Liver (tissue), 9 donors: Measurements from ENCODE around the gene KCNE3. TPM values are rescaled to one million over a fixed set of nuclear protein-coding genes. Genes with fewer than 3 reads are reported as not detected.

Experiments used
- DNase-seq: peaks from one replicate; pipeline ENCODE4 v3.0.0-alpha.2; 2017; ENCODE audit warnings: low spot score
- H3K27ac ChIP-seq, 2 donors: one replicate each; pipeline ENCODE4 v1.7.0; 2013; ENCODE audit warnings: inconsistent platforms in 2 of 2, low read length in 2 of 2, control low read depth in 1 of 2, low read depth in 1 of 2, mild to moderate bottlenecking in 1 of 2
- H3K27me3 ChIP-seq, 4 donors: one replicate each; pipeline versions ENCODE4 v1.6.1 to v1.7.0; 2013; ENCODE audit warnings: low read length in 3 of 4, inconsistent platforms in 1 of 4, mild to moderate bottlenecking in 1 of 4, moderate library complexity in 1 of 4; ENCODE audit not compliant: control insufficient read depth in 4 of 4, insufficient read depth in 4 of 4
- H3K36me3 ChIP-seq, 4 donors: one replicate each; pipeline versions ENCODE4 v1.6.1 to v1.7.0; 2013; ENCODE audit warnings: low read length in 3 of 4, mild to moderate bottlenecking in 3 of 4, low read depth in 1 of 4, moderate library complexity in 1 of 4; ENCODE audit not compliant: control insufficient read depth in 4 of 4, insufficient read depth in 3 of 4
- H3K4me1 ChIP-seq, 4 donors: one replicate each; pipeline versions ENCODE4 v1.6.1 to v1.7.0; 2013; ENCODE audit warnings: low read length in 3 of 4, mild to moderate bottlenecking in 3 of 4, moderate library complexity in 1 of 4; ENCODE audit not compliant: control insufficient read depth in 4 of 4, insufficient read depth in 4 of 4
- H3K4me3 ChIP-seq, 3 donors: one replicate each; pipeline versions ENCODE4 v1.6.1 to v1.7.0; 2013; ENCODE audit warnings: low read length in 3 of 3, control low read depth in 1 of 3, low read depth in 1 of 3, mild to moderate bottlenecking in 1 of 3
- H3K9ac ChIP-seq, 2 donors: one replicate each; pipeline ENCODE4 v1.7.0; 2013; ENCODE audit warnings: low read length in 2 of 2, mild to moderate bottlenecking in 2 of 2, moderate library complexity in 2 of 2, control low read depth in 1 of 2, low read depth in 1 of 2
- H3K9me3 ChIP-seq, 4 donors: one replicate each; pipeline versions ENCODE4 v1.6.1 to v1.7.0; 2013; ENCODE audit warnings: low read length in 3 of 4; ENCODE audit not compliant: control insufficient read depth in 4 of 4
- EGR1 ChIP-seq, 2 donors: IDR thresholded peaks; 2 replicates each; pipeline ENCODE4 v1.6.1; 2016 to 2018; ENCODE audit warnings: antibody characterized with exemption in 2 of 2, low read depth in 2 of 2
- FOXA1 ChIP-seq: IDR thresholded peaks from 2 replicates; pipeline ENCODE4 v1.6.1; 2016; ENCODE audit warnings: antibody characterized with exemption
- FOXA2 ChIP-seq: IDR thresholded peaks from 2 replicates; pipeline ENCODE4 v1.6.1; 2016; ENCODE audit warnings: antibody characterized with exemption
- GABPA ChIP-seq, 2 donors: IDR thresholded peaks in 1 of 2; conservative IDR thresholded peaks in 1 of 2; 2 replicates each; pipeline ENCODE4 v1.6.1; 2016; ENCODE audit warnings: antibody characterized with exemption in 2 of 2, mild to moderate bottlenecking in 1 of 2, moderate library complexity in 1 of 2
- HNF4A ChIP-seq, 2 donors: conservative IDR thresholded peaks; 2 replicates each; pipeline ENCODE4 v1.6.1; 2016; ENCODE audit warnings: antibody characterized with exemption in 2 of 2, mild to moderate bottlenecking in 2 of 2
- HNF4G ChIP-seq: IDR thresholded peaks from 2 replicates; pipeline ENCODE4 v1.6.1; 2016; ENCODE audit warnings: antibody characterized with exemption
- JUND ChIP-seq, 2 donors: IDR thresholded peaks; 2 replicates each; pipeline ENCODE4 v1.6.1; 2016; ENCODE audit warnings: antibody characterized with exemption in 2 of 2
- NR2F2 ChIP-seq: IDR thresholded peaks from 2 replicates; pipeline ENCODE4 v1.6.1; 2016; ENCODE audit warnings: antibody characterized with exemption
- RAD21 ChIP-seq, 2 donors: IDR thresholded peaks; 2 replicates each; pipeline ENCODE4 v1.6.1; 2016; ENCODE audit warnings: antibody characterized with exemption in 2 of 2, mild to moderate bottlenecking in 2 of 2
- RXRA ChIP-seq, 2 donors: IDR thresholded peaks; 2 replicates each; pipeline ENCODE4 v1.6.1; 2017 to 2018; ENCODE audit warnings: antibody characterized with exemption in 2 of 2, mild to moderate bottlenecking in 1 of 2
- SP1 ChIP-seq: IDR thresholded peaks from 2 replicates; pipeline ENCODE4 v1.6.1; 2018; ENCODE audit warnings: antibody characterized with exemption, mild to moderate bottlenecking
- TAF1 ChIP-seq: conservative IDR thresholded peaks from 2 replicates; pipeline ENCODE4 v1.6.1; 2016; ENCODE audit warnings: antibody characterized with exemption, mild to moderate bottlenecking
- YY1 ChIP-seq: IDR thresholded peaks from 2 replicates; pipeline ENCODE4 v1.6.1; 2016; ENCODE audit warnings: antibody characterized with exemption, mild to moderate bottlenecking
- WGBS: extraction: QIAGEN DNeasy Blood & Tissue Kit; methylation state at CpG from one replicate; pipeline ENCODE4 v1.1.7; 2013; 5-methylcytosine and 5-hydroxymethylcytosine counted together
- polyA plus RNA-seq, 2 donors: library from polyadenylated mRNA; stranded (reverse) in 1 of 2; unstranded in 1 of 2; fragments of 200-250 nt in 1 of 2; fragments of >200 nt in 1 of 2; fragmentation: Nextera tagmentation in 1 of 2; extraction: Ambion mirVana in 1 of 2; gene quantifications; one replicate each; pipeline versions ENCODE4 v1.2.1 to v1.2.3, GENCODE V29; 2013 to 2015
- total RNA-seq, 2 donors: library from RNA; depleted of rRNA; stranded (reverse); fragments of >200 nt; gene quantifications; one replicate each; pipeline ENCODE4 v1.2.3, GENCODE V29; 2014
- TF ChIP-seq, protein P1 (sequence below): IDR thresholded peaks from 2 replicates; pipeline ENCODE4 v1.6.1; 2016; ENCODE audit warnings: antibody characterized with exemption, mild to moderate bottlenecking
- TF ChIP-seq, protein P2 (sequence below): IDR thresholded peaks from 2 replicates; pipeline ENCODE4 v1.6.1; 2016; ENCODE audit warnings: antibody characterized with exemption
- TF ChIP-seq, protein P3 (sequence below): fragments of 150-350 bp; IDR thresholded peaks from 2 replicates; pipeline ENCODE4 v1.5.1; 2017; ENCODE audit warnings: improper control_type of control experiment, low read depth, low read length; ENCODE audit not compliant: missing input control
- TF ChIP-seq, protein P4 (sequence below): IDR thresholded peaks from 2 replicates; pipeline ENCODE4 v1.6.1; 2016; ENCODE audit warnings: antibody characterized with exemption
- TF ChIP-seq, protein P5 (sequence below): IDR thresholded peaks from 2 replicates; pipeline ENCODE4 v1.6.1; 2016; ENCODE audit warnings: antibody characterized with exemption
- donor health status: healthy.
- donor health status: healthy.
- donor health status: healthy.
- donor health status: healthy.
- donor health status: healthy.

The KCNE3 gene
- total and polyA plus RNA-seq, 4 donors = 1.4 to 22.9 (median 3.8) TPM

- Histone ChIP-seq H3K27ac (no peak overlapping the region), H3K4me1 (peaks cover 0 to 27% (median 6%) of the 10 kb centered on the region in 4 donors), H3K4me3 (no peak overlapping the region), H3K36me3 (peaks cover 0 to 6% (median 2%) of the 10 kb centered on the region in 4 donors), H3K27me3 (no peaks in the 10 kb centered on the region), H3K9ac (no peak overlapping the region), H3K9me3 (no peaks in the 10 kb centered on the region)
- WGBS = 0% methylated on average over 1 of the region's 1 CpG
- DNase-seq = peak; percentile 58
- no peak for TF ChIP-seq FOXA1
- TF ChIP-seq RXRA (IDR thresholded peaks at IDR 0.05) = no peak
- no peak for TF ChIP-seq RAD21 (IDR thresholded peaks at IDR 0.05)
- TF ChIP-seq JUND (IDR thresholded peaks at IDR 0.05) = no peak
- TF ChIP-seq YY1 = no peak
- no peak for TF ChIP-seq FOXA2
- TF ChIP-seq, protein P1, sequence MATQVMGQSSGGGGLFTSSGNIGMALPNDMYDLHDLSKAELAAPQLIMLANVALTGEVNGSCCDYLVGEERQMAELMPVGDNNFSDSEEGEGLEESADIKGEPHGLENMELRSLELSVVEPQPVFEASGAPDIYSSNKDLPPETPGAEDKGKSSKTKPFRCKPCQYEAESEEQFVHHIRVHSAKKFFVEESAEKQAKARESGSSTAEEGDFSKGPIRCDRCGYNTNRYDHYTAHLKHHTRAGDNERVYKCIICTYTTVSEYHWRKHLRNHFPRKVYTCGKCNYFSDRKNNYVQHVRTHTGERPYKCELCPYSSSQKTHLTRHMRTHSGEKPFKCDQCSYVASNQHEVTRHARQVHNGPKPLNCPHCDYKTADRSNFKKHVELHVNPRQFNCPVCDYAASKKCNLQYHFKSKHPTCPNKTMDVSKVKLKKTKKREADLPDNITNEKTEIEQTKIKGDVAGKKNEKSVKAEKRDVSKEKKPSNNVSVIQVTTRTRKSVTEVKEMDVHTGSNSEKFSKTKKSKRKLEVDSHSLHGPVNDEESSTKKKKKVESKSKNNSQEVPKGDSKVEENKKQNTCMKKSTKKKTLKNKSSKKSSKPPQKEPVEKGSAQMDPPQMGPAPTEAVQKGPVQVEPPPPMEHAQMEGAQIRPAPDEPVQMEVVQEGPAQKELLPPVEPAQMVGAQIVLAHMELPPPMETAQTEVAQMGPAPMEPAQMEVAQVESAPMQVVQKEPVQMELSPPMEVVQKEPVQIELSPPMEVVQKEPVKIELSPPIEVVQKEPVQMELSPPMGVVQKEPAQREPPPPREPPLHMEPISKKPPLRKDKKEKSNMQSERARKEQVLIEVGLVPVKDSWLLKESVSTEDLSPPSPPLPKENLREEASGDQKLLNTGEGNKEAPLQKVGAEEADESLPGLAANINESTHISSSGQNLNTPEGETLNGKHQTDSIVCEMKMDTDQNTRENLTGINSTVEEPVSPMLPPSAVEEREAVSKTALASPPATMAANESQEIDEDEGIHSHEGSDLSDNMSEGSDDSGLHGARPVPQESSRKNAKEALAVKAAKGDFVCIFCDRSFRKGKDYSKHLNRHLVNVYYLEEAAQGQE = no peak
- TF ChIP-seq TAF1 = no peak
- TF ChIP-seq EGR1 (IDR thresholded peaks at IDR 0.05; ENCODE audit: low read depth in 2 of 2) = no peak
- TF ChIP-seq, protein P2, sequence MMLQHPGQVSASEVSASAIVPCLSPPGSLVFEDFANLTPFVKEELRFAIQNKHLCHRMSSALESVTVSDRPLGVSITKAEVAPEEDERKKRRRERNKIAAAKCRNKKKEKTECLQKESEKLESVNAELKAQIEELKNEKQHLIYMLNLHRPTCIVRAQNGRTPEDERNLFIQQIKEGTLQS = no peak
- no peak for TF ChIP-seq HNF4G
- no peak for TF ChIP-seq GABPA (IDR thresholded peaks at IDR 0.05 in 1 of 2, conservative IDR thresholded peaks at IDR 0.05 in 1 of 2)
- no peak for TF ChIP-seq HNF4A (conservative IDR thresholded peaks at IDR 0.05)
- no peak for TF ChIP-seq SP1
- TF ChIP-seq, protein P3, sequence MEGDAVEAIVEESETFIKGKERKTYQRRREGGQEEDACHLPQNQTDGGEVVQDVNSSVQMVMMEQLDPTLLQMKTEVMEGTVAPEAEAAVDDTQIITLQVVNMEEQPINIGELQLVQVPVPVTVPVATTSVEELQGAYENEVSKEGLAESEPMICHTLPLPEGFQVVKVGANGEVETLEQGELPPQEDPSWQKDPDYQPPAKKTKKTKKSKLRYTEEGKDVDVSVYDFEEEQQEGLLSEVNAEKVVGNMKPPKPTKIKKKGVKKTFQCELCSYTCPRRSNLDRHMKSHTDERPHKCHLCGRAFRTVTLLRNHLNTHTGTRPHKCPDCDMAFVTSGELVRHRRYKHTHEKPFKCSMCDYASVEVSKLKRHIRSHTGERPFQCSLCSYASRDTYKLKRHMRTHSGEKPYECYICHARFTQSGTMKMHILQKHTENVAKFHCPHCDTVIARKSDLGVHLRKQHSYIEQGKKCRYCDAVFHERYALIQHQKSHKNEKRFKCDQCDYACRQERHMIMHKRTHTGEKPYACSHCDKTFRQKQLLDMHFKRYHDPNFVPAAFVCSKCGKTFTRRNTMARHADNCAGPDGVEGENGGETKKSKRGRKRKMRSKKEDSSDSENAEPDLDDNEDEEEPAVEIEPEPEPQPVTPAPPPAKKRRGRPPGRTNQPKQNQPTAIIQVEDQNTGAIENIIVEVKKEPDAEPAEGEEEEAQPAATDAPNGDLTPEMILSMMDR = no peak
- TF ChIP-seq NR2F2 = no peak
- TF ChIP-seq, protein P4, sequence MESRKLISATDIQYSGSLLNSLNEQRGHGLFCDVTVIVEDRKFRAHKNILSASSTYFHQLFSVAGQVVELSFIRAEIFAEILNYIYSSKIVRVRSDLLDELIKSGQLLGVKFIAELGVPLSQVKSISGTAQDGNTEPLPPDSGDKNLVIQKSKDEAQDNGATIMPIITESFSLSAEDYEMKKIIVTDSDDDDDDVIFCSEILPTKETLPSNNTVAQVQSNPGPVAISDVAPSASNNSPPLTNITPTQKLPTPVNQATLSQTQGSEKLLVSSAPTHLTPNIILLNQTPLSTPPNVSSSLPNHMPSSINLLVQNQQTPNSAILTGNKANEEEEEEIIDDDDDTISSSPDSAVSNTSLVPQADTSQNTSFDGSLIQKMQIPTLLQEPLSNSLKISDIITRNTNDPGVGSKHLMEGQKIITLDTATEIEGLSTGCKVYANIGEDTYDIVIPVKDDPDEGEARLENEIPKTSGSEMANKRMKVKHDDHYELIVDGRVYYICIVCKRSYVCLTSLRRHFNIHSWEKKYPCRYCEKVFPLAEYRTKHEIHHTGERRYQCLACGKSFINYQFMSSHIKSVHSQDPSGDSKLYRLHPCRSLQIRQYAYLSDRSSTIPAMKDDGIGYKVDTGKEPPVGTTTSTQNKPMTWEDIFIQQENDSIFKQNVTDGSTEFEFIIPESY = no peak
- TF ChIP-seq, protein P5, sequence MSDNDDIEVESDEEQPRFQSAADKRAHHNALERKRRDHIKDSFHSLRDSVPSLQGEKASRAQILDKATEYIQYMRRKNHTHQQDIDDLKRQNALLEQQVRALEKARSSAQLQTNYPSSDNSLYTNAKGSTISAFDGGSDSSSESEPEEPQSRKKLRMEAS = no peak
Measured at GRCh38 chr11:74459584-74459983, 7.8 kb downstream of the KCNE3 start.
